GM19351 (cell line): ENCODE results near the gene POGK.
A peak's percentile ranks its signal among the peaks of the same experiment; 100 is the strongest.
"Not testable (repeated sequence)": the region's sequence is repeated elsewhere in the genome, so short reads cannot be mapped to it uniquely, and the experiment has no call there.

Source experiments
- ATAC-seq: cut with Tn5 transposase; IDR thresholded peaks from one replicate; pipeline ENCODE4 v1.9.1; 2021; ENCODE audit warnings: mild to moderate bottlenecking, moderate library complexity; ENCODE audit not compliant: unreplicated experiment

The POGK gene

GRCh38 chr1:166855558-166855957, 16.3 kb downstream of the POGK start:
- ATAC-seq: no peak

GRCh38 chr1:166857995-166858394, 18.7 kb downstream of the POGK start:
- ATAC-seq: no peak

DNA sequence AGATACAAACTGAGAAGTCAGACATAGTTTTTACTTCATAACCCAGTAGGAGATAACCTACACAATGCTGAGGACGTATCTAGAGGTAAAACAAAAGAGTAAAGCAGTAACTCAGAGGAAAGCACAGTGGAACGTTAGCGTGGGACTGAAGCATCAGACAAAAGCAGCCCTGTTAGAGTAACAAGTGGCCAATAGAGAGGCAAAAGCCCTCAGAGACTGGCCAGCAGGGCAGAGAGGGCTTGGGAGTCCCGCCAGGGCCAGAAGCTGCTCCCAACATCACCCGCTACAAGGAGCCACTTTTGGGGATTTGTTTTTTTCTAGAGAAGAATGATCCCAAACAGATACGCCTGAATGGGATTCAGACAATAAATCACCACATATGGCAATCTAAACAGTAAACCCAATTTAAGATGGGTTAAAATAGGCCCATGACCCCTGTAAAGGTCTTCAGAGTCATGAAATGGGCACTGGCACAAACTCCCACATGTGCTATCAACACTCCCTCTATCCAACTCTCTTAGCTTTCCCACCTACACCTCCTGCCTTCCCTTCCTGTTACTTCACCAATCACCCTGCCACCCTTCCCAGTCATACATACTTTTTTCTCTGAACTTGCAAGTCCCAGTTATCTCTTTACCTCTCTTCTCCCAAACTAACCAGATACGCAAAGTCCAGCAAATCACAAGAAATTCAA, 19.6 kb downstream of the POGK start:
- ATAC-seq: no peak

- no peak for ATAC-seq
Observed at GRCh38 chr1:166859597-166859996, 20.3 kb downstream of the POGK start.

- no peak for ATAC-seq
Observed at GRCh38 chr1:166865926-166866325, 26.7 kb downstream of the POGK start.

GRCh38 chr1:166868639-166869038, 29.4 kb downstream of the POGK start:
- ATAC-seq: no peak

- no peak for ATAC-seq
Observed at GRCh38 chr1:166869318-166870099, 30.2 kb downstream of the POGK start.

DNA sequence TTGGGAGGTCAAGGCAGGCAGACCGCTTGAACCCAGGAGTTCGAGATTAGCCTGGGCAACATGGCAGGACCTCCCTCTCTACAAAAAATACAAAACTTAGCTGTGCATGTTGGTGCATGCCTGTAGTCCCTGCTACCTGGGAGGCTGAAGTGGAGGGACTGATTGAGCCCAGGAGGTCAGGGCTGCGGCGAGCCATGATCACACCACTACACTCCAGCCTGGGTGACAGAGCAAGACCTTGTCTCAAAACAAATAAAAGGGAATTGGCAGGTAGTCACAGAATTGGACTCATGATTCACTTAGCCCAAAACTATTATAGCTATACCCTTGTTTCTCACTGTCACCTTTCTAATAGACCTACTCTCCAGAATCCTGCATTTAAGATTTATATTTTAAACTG, 31.3 kb downstream of the POGK start:
- no peak for ATAC-seq

DNA sequence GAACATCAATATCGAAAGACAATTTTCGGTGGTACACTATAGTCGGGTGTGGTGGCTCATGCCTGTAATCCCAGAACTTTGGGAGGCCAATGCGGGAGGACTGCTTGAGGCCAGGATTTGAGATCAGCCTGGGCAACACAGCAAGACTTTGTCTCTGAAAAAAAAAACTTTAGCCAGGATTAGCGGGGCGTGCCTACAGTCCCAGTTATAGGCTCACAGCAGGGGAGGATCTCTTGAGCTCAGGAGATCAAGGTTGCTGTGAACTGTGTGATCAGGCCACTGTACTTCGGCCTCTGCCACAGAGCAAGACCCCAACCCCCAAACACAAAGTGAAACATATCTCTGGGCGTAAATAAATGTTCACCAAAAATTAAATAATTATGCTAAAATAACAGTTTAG, 35.2 kb downstream of the POGK start:
- ATAC-seq: no peak

DNA sequence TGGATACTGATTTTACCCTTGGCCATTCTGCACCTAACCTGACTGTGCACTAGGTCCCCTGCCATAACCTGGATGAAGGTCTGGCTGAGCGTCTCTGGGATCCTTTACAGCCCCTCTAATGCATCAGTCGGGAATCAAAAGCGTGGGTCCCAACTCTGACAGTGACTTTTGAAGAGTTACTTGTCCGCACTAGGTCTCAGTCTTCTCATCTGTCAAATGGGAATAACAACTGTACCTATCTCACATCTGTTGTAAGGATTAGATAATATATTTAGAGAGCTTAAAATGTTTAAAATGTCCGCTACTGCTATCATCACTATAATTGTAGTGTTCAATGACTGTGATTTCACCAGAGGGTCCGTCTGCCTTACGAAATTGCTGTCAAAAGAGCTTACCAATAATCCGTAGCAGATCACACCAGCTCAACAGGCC, 36.0 kb downstream of the POGK start:
- ATAC-seq: no peak

DNA sequence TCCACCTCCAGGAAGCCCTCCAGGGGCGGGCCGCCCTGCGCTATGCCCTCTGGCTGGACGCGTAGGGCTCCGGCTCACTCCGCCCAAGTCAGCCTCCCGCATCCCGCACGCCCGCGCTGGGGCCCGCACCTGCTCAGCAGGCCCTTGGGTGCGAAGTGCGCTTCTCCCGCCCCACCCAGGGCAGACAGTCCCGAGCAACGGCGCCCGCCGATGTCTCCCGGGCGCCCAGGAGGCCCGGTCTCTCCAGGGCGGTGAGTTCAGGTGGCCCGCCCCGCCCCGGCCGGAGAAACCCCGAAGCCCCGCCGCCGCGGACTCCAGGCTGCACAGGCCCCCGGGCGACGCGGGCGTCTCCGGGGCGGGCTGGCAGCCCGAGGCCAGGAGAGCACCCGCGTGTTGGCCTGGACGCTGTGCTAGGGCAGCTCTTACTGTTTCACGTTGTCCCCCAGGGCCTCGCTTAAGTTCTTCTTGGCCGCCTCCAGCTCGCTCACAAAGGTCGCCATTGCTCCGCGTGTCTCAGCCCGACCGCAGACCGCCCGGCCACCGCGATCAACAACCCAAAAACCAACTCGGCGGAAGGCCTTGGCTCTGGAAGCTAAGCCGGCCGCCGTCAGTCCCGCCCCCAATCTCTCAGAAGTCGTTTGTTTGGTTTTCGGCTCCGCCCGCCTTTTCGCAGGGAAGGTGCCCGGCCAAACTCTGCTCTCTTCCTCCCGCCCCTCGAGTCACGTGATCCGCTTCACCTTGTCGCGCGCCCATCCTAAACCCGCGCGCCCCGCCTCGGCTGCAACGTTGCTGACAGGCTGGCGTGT, 36.7 kb downstream of the POGK start, which contains the start of gene TADA1:
Gene TADA1, minus strand, starts transcription at position 531 of the 806 bp plus-strand sequence. Its CDS starts 31 bp downstream, at position 500.
- peak; percentile 84 for ATAC-seq

DNA sequence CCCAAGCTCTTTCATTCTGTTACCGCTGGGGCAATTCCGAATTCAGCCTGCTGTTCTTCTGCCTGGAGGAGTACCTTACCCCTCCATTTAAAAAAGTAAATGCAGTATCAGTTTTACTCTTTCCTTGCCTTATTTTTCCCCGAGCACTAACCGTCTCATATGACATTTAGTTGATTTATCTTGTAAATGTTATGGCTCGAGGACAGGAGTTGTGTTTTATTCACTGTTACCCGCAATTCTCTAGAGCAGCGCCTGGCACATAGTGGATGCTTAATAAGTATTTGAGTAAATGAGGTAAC, 37.2 kb downstream of the POGK start:
- ATAC-seq: peak; percentile 0

DNA sequence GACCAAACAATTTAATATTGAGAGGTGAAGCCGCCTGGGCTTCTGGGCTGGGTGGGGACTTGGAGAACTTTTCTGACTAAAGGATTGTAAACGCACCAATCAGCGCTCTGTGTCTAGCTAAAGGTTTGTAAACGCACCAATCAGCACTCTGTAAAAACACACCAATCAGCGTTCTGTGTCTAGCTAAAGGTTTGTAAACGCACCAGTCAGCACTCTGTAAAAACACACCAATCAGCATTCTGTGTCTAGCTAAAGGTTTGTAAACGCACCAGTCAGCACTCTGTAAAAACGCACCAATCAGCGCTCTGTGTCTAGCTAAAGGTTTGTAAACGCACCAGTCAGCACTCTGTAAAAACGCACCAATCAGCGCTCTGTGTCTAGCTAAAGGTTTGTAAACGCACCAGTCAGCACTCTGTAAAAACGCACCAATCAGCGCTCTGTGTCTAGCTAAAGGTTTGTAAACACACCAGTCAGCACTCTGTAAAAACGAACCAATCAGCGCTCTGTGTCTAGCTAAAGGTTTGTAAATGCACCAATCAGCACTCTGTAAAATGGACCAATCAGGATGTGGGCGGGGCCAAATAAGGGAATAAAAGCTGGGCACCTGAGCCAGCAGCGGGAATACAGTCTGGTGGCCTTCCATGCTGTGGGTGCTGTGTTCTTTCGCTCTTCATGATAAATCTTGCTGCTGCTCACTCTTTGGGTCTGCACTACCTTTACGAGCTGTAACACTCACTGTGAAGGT, 39.1 kb downstream of the POGK start:
- not testable (repeated sequence) for ATAC-seq

- no peak for ATAC-seq
Observed at GRCh38 chr1:166882893-166883292, 43.6 kb downstream of the POGK start.

GRCh38 chr1:166884040-166884642, 44.9 kb downstream of the POGK start:
- peak; percentile 88 for ATAC-seq

DNA sequence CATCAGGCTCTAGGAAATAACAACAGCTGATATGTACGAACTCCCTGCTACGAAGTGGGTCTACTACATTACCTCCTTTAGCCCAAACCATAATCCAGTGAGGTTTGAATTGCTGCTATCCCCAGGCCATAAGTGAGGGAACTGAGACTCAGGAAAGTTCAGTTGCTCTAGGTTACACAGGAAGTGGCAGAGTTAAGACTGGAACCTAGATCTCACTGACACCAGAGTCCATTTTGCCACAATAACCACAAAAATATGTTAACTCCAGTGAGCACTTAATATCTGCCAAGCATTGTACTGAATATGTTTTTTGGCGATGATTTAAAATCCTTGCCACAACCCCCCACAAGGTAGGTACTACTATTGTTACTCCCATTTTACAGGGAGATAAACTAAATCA, 45.7 kb downstream of the POGK start:
- no peak for ATAC-seq

DNA sequence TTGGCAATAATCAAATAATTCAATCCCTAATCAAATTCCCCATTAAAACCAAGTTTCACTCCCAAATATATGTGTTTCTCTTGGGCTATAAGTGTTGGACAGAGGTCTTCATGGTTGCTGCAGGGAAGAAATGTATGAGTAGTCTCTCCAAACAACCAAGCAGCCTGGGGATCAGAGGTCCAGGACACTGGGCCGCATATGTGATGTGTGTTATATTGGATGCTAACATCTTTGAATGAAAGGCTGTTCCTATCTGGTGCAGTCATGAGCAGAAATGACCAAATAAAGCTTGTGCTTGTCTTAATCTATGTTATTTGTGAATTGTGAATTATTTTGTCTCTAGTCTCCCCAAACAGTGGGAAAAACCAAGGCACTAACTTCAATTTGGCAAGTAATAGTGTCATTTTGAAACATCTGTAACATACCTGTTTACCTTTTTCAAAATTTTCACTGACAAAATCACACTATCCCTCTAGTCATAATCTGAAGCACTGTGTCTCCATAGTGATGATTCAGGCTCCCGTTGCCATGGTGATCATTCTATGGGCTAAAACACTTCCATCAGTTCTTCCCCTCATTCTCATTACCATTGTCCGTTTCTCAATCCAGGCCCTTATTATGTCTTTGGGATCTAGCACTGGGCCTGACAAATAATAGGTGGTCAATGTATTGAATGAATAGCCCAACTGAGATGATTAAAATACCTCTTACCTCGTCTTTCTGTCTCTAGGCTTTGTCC, 49.3 kb downstream of the POGK start:
- no peak for ATAC-seq

GRCh38 chr1:166889776-166890175, 50.5 kb downstream of the POGK start:
- no peak for ATAC-seq

- ATAC-seq: no peak
Observed at GRCh38 chr1:166895766-166896165, 56.5 kb downstream of the POGK start.

- ATAC-seq: no peak
Observed at GRCh38 chr1:166899769-166900168, 60.5 kb downstream of the POGK start.
